ELF-1 (cell line): ENCODE measurements around the gene FERMT1.
A peak's percentile ranks its signal among the peaks of the same experiment; 100 is the strongest.

Experiments used
- DNase-seq: peaks from one replicate; pipeline ENCODE4 v3.0.0-alpha.2; 2016; ENCODE audit warnings: low read depth, low spot score

Gene FERMT1, protein sequence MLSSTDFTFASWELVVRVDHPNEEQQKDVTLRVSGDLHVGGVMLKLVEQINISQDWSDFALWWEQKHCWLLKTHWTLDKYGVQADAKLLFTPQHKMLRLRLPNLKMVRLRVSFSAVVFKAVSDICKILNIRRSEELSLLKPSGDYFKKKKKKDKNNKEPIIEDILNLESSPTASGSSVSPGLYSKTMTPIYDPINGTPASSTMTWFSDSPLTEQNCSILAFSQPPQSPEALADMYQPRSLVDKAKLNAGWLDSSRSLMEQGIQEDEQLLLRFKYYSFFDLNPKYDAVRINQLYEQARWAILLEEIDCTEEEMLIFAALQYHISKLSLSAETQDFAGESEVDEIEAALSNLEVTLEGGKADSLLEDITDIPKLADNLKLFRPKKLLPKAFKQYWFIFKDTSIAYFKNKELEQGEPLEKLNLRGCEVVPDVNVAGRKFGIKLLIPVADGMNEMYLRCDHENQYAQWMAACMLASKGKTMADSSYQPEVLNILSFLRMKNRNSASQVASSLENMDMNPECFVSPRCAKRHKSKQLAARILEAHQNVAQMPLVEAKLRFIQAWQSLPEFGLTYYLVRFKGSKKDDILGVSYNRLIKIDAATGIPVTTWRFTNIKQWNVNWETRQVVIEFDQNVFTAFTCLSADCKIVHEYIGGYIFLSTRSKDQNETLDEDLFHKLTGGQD

DNA sequence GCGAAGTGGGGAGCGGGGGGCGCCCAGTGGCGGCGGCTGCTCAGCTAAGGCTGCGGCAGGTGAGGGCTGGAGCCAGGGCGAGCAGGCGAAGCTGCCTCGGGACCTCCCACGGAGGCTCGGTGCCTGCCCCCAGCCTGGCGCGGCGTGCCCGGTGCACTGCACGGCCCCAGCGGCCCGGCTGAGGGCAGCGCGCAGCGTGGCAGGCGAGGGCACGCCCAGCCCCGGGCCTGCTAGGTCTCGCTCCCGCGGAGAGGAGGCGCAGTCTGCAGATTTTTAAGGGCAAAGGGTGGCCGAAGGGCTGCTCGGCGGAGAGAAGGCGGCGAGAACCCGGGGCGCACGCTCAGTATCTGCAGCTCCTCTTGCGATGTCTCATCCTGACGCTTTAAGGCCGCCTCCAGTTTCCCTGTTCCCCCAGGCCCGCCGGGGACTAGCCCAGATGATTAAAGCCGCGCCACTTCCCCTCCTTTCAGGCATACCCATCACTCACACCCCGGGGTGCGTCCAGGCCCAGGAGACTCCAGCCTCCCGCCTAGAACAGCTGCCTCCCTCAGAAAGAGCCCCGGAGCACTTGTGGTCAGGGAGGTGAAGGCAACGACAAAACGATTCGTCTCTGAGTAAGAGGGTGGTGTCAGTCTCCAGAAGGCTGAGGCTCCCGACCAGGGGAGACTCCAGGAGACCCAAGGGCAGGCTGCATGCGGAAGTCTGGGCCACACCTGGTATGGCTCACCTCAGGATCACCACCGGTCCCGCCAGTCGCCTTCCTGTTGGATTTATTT is at the start of gene FERMT1:
Gene FERMT1 (minus strand): TSS at position 158 of the 776 bp plus-strand sequence. CDS start 3,476 bp downstream, outside the sequence.
- DNase-seq: peak; percentile 70

DNA sequence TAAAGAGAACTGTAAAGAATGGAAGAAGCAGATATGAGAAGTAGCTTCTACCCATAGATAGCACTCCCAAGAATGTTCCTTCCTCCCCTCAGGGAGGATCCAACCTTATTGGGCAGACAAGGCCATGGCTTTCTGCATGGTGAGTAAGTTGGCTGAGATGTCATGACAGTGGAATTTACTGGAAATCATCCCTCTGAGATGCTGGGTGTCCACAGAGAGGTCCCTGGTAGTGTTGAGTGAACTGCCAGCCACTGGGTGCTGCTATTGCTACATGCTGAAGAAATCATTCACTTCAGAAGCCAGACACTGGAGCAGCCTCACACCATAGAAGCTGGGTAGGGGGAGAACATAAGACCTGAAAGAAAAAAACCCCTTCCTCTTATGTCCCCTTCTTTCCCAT is 46.4 kb upstream of the FERMT1 start:
- DNase-seq: no peak

DNA sequence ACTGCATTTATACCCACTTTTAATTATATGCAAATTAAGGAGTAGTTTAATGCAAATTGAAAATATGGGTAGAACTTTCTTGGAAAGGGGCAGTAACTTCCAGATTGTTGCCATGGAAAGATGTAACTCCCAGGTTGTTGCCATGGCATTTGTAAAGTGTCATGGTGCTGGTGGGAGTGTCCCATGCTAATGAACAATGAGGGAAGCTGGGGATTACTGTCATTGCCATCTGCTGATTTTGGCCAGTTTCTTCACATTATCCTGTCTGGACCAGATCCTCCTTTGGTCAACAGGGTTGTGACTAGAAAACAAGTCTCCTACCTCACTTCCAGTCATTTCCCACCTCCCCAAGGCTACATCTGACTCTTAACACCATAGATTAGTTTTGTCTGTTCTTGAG is 45.4 kb upstream of the FERMT1 start:
- no peak for DNase-seq

DNA sequence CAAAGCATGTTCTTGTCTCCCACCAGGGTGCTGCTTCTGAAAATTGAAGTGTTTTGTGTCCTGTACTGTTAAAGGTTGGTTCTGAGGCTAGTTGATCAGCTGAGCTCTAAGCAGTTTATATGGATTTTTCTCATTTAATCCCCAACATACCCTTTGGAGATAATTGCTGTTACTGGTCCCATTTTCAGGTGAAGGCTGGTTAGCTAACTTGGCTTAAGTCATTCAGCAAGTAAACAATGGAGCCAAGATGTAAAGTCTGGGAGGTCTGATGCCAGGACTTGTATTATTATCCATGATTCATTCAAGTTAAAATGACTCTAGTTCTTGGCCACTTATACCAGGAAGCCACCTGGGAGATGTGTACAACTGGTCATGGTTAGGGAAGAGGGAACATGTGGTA is 42.5 kb upstream of the FERMT1 start:
- DNase-seq: no peak

DNA sequence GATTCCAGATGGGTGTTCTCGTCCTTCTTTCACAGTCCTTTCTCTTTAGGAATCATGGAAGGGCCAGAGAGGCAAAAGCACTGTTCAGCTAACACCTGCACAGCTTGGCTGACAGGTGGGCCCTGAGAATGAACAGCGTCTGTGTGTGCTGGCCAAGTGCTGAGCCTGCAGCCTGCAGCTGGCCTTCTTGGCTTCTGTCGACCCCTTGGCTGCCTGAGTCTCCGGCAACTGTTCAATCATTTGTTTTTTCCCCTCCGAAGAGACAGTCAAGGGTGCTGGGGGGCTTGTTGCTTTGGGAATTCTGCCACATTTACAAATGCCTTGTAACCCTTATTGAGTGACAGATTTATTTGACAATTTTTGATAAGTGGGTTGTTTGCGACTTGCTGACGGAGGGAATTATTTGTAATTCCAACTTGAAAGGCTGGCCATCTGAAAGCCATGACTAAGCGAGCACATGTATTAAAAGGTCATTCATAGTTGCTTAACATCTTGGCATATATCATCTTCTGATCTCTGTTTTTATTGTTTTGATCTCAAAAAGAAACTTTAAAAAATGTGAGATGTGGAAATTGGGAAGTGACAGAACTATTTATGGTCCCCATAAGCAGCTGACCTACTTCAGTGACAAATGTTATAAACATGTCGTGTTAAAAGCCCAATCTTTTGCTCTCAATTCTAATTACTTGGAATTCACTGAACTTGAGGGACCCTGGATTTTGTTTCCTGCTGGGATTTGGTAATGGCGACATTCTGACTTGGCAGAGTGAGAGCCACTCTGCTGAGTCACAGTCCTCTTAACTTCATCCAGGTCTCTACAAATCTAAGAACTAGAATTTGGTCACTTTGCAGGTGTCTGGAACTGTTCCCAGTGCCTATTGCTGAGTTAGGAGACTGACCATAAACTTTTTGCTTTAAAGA is 41.9 kb upstream of the FERMT1 start:
- no peak for DNase-seq

DNA sequence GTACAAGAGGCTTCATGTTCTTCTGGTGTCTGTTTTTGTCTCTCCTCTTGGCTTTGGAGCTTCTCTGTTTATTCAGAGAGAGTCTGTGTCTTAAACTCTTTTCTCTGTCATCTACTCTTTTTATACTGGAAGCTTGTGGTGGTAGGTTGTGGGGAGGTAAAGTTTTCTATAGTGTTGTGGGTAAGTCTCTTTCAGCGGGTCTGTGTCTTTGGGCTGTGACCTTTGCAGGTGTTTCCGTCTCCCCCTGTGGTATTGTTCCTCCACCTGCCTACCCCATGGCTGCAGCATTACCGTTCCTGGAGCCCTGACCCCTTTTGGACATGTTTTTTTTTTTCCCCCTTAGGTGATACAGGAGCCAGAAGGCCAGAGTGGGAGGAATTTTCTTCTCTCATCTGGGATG is 37.9 kb upstream of the FERMT1 start:
- DNase-seq: no peak

DNA sequence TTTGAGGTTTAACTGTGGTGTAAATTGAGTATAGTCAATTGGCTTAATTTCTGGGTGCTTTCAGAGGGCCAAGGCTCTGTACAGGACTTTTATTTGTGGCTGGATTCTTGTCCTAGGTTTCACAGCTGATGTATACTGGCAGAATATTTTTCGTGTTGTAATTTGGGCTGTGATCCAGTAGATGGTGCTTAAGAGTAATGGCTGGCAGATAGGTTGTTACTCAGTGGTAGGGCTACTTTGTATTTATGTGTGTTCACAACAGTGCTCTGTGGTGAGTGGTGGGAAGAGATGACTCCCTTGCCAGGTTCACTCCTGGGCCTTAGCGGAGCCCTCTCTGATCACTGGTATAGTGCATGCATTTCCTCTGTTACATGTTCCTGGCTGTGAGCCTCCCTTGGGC is 34.5 kb upstream of the FERMT1 start:
- no peak for DNase-seq

DNA sequence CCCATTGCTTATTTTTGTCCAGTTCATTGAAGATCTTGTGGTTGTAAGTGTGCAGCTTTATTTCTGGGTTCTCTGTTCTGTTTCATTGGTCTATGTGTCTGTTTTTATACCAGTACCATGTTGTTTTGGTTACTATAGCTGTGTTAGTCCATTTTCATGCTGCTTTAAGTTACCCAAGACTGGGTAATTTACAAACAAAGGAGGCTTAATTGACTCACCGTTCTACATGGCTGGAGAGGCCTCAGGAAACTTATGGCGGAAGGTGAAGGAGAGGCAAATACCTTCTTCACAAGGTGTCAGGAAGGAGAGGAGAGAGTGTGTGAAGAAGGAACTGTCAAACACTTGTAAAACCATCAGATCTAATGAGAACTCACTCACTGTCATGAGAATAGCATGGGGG is 29.9 kb upstream of the FERMT1 start:
- DNase-seq: no peak

DNA sequence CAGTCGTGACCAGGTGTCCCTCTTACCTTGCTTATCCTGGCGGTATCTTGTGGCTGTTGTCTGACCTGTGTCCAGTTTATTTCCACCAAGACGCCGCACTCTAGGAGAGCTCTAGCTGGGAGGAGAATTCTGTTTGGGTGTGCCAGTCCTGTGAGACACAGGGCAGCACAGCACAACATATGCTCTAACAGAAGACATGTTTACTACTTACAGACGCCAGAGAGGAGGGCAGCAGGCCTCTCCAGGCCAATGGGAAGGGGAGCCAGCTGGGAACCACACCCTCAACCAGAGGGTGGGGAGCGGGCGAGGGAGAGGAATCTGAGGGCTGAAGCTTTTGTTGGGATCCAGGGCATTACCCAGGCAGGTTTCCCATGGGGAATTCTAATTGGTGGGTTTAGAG is 25.2 kb upstream of the FERMT1 start:
- DNase-seq: no peak

DNA sequence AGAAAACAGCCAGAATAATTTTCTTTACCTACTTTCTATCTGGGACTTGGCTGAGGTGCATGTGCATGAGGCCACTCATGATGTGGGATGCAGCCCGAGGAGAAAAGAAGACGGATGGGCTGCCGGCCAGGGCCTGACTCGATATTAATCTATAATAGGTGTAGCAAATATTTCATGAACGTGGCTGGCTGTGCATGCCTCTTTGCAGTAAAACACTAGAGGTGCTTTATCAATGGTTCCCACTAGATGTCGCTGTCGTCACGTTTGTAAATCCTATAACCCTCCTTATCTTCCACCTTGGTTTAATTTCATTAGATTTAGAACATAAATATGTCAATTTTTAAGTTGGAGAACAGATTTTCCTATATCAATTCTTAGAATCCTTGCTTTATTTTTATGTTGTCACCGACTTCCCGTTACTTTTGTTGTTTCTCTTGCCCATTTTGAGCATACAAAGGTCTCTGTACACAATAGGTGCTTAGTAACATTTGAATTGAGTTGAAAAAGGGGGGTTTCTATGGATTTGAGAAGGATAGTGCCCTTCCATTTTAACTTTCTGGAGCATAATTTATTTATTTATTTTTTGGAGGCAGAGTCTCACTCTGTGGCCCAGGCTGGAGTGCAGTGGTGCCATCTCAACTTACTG is 19.6 kb upstream of the FERMT1 start:
- no peak for DNase-seq

DNA sequence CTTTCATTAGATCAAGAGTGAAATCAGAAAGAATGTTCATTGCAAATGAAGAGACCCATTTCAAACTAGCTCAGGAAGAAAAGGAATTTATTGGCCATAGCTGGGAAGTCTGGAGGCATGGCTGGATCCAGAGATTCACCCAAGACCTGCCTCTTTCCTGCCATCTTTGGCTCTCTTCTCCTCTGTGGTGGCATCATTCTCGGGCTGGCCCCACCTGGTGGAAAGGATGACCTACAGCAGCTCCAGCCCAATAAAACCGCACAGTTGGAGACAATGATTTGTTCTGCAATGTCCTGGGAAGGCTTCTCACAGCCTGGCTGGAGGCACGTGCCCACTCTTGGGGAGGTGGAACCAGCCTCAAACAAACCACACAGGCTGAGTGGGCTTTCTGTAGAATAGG is 18.1 kb upstream of the FERMT1 start:
- DNase-seq: peak; percentile 20

DNA sequence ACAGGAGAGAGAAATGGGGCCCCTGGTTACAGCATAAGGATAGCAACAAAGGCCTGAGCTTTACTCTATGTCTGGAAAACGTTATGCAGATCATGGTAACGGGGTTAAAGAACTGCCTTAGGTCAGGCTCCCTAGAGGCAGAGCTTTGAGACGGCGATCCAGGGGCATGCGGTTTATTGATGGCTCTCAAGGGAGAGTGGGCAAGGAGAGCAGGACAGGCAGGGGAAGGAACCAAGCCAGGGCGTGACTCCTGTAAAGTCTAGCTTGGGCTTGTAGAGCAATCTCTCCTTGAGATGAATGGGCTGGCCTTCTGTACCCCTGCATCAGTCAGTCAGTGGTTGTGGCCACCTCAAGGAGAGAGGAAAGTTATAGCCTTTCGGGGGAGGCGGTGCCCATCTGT is 12.5 kb upstream of the FERMT1 start:
- no peak for DNase-seq

DNA sequence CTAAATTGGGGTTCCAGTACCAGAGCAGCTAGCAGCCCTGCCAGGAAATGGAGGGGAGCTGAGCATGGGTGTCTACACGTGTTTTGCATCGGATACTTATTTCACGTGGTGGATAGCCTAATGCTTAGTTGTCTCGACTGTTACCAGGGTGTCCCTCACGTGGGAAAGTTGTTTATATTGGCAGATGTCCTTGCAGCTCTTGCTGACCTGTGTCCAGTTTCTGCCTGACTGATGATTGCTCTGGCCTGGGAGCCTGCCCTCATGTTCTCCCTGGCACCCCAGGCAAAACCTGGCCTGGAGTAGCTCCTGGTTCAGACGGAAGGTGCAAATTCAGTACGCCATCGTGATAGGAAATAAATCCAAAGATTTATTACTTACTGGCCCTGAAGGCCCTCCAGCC is 11.8 kb upstream of the FERMT1 start:
- no peak for DNase-seq

DNA sequence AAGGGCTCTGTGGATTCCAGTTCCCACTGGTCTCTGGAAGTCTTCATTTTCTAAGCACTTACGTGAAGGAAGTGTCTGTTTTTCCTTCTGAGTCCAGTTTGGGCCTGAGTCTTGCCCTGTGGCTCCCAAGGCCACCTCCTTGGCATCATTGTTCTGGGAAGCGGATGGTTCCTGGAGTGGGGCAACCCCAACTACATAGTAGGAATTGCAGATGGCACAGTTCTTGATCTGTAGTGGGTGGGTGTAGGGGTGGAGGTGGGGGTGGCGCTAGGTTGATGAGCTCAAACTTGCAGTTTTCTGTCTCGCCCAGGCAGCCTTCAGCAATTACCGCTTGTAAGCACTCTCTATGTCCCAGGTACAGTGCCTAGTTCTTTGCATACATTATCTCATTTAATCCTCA is 7.2 kb upstream of the FERMT1 start:
- DNase-seq: no peak

DNA sequence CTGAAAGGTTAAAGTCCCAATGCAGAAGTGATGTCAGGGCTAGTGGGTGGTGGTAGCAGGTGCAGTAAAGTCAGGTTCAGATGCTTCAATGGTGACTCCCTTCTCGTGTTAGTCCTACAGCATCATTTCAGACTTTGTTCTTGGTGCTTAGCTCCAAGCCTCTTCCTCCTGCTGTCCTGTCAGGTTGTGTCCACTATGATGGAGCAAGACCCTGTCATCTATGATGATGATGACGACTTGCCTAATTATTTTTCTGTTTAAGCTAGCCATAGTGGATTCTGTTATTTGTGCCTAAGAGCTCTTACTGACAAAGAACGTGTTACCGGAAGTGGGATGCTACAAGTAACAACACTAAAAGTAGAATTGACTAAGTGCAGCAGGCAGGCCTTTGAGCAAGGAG is 5.0 kb upstream of the FERMT1 start:
- DNase-seq: no peak

DNA sequence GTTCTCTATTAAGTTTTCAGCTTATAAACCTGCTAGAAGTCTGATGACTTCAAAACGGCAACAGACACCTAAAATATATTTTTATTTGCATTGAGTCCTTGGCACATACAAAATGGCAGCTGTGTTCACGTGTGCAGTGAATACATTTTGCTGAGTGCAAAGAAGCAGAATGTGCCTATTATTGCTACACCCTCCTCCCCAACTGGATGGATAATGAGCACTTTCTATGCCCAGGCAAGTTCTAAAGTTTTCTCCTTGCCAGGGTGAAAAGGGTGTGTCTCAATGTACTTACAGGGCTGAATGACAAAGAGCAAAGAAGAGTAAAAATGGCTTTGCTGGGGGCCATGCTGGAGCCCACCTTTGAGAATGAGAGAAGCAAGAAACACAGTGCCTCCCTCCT is 4.0 kb upstream of the FERMT1 start:
- no peak for DNase-seq

DNA sequence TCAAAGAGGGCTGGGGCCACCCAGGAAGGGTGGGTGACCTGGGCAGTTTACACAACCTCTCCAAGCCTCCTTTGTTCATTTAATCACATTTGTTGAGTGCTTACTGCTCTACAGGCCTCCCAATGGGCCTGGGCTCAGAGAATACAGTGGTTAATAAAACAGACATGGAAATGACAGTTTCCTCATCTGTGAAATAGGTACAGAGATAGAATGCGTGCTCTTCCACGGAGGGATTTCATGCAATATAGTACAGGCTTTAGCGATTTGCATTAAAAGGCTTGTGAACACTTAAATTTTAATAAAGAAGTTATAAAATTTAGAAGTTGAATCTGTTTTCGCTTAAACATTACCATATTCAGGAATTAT is 802 bp upstream of the FERMT1 start:
- DNase-seq: no peak

DNA sequence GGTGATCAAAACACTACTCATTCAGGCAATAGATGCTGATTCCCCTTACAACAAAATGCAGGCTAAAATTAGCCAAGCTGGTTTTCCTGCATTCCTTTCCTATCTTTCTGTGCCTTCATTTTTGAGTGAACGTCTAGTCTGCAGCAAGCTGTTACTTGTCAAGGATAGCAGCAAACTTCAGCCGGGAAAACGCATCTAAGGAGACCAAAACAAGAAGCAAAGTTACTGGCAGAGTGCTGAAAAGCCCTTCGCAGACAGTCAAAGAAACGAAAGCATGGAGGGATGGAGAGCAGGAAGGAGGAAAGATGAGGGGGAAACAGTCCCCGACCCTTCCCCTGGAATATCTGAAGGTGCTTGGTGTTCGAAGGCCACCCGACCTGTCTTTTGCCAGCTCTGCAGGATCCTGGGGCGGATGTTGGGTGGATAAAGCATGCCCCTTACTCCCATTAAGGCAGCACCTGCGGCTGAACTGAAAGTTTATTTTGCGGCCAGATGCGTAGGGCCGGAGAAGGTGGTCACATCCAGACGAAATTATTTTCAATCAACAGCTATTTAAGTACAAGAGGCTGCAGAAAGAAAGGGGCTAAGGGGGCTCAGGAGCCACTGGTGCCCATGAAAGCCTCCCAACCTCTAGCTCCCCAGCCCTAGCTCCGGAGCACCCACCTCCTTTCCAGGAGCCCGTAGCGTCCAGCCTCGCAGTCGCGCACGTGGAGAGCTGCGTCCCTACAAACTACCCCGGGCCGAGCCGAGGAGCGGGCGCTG is 538 bp downstream of the FERMT1 start:
- DNase-seq: peak; percentile 65

DNA sequence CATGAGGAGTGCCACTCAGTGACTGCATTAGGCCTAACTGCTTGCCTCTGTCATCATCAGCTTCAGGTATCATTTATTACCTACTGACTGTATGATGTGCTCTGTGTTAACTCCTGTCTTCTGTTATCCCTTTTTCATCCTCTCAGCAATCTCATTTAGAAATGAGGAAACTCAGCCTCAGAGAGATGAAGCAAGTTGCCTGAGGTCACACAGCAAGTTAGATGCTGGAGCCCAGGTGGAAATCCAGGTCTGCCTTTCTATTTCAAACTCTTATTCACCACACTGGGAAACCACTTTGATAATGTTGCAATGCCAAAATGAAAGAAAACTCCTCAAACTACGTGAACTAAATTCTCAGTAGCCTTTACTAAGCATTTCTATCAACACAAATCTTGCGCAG is 1.3 kb downstream of the FERMT1 start:
- no peak for DNase-seq

DNA sequence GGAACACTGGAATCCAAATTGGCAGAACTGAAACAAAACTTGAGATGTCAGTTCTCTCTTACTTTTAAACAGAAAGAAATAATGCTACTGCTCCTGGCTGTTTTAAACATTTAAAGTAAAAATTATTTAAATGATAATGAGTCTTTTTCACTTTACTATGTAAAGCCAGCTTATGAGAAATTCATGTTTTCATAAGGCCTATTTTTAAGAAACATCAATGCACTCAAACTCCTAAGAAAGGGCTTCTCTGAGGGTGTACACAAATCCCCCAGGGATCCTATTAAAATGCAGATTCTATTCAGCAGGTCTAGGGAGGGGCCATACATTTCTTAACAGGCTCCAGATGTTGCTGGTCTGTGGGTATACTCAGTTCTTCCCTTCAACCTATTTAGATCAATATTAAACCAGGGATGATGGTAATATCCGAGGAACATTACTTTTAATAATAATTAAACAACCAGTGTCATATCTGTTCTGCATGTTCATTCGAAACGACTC is 2.3 kb downstream of the FERMT1 start:
- no peak for DNase-seq
